Measurements from ENCODE around the gene ISCU.

Gene ISCU

DNA sequence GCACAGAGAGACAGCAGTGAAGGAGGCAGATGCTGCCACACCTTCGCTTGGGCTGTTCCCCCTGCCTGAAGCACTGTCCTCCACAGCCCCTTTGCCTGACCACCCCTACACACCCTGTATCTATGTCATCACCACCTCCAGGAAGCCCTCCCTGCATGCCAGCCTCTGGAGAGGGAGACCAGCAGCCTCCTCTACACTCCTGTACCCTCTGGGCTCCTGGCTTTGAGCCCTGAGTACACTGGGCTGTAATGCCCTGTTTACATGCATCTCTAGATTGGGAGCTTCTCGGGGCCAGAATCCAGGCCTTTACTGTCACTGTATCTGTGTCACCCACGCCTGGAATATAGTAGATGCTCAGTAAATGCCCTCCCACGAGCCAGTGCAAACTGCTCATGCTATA, 41.3 kb downstream of the ISCU start:
- no peak for DNase-seq (ENCODE audit: low read depth)

DNA sequence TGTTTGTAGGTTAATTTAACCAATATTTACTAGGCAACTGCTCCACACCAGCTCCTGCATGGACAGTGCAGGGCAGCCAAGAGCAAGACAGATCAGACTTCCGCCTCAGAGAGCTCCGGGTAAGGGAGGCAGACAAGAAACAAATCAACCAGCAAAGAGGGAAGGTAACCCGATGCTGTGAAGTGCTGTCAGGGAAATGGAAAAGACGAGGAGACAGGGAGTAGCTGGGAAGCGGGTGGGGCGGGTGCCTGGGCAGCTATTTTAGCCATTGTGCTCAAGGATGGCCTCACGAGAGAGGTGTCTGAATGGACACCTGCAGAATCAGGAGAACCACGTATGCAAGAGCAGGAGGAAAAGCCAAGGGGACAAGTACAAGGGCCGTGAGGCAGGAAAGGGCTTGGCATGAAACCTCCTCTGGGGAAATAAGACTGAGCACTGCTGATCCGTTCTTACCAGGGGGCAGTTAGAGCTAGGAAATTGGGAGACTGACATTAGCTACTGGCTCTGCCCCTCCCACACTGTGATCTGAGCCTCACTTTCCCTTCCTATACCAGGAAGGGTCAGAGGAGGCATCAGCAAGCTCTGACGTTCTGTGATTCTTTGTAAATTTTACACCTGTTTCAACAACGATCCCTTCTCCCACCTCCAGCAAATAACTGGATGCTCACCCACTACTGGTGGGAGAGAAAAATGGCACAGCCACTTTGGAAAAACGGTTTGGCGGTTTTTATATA, 42.0 kb downstream of the ISCU start:
- no peak for DNase-seq (ENCODE audit: low read depth)

DNA sequence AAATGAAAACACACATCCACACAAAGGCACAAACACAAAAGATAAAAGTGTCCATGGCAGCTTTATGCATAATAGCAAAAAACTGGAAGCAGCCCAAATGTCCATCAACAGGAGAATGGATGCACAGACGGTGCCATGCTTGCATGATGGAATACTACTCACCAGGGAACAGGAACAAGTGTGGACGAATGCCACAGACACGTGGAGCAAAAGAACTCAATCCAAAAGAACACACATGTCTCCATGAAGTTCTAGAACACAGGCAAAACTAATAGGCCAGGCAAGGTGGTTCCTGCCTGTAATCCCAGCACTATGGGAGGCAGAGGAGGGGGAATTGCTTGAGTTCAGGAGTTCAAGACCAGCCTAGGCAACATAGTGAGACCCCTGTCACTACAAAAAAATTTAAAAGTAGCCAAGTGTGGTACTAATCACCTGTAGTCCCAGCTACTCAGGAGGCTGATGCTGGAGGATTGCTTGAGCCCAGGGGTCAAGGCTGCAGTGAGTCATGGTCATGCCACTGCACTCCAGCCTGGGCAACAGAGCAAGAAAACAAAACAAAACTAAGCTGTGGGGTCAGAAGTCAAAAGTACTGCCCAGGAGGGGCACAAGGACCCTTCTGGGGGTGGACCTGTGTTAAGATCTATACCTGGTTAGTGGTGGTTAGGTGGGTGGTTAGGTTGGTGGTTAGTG, 42.7 kb downstream of the ISCU start:
- no peak for DNase-seq (ENCODE audit: low read depth)

DNA sequence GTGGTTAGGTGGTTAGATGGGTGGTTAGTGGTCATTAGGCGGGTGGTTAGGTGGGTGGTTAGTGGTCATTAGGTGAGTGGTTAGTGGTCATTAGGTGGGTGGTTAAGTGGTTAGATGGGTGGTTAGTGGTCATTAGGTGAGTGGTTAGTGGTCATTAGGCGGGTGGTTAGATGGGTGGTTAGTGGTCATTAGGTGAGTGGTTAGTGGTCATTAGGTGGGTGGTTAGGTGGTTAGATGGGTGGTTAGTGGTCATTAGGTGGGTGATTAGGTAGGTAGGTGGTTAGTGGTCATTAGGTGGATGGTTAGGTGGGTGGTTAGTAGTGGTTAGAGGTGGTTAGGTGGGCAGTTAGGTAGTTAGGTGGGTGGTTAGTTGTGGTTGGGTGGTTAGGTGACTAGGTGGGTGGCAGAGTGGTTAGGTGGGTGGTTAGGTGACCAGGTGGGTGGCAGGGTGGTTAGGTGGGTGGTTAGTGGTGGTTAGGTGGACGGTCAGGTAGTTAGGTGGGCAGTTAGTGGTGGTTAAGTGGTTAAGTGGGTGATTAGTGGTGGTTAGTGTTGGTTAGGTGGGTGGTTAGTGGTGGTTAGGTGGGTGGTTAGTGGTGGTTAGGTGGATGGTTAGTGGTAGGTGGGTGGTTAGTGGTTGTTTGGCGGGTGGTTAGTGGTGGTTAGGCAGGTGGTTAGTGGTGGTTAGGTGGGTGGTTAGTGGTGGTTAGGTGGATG, 43.5 kb downstream of the ISCU start:
- no peak for DNase-seq (ENCODE audit: low read depth)

DNA sequence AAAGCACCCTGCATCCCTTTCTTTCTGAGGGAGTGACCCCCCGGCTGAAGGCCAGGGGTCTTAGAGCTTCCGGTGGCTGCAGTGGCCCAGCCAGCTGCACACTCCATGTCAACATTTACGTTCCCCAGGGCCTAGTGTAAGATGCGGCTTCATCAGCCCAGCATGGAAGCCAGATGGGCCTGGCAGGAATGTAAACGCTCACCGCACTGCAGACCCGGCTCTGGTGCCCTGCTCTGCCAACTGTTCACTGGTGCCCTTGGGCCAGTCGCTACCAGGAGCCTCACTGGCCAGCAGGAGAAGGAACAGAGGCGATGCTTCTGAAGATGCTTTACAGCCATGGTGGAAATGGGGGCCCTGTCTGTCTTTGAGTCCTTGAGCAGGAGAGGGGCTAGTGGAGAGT, 44.1 kb downstream of the ISCU start:
- no peak for DNase-seq (ENCODE audit: low read depth)

DNA sequence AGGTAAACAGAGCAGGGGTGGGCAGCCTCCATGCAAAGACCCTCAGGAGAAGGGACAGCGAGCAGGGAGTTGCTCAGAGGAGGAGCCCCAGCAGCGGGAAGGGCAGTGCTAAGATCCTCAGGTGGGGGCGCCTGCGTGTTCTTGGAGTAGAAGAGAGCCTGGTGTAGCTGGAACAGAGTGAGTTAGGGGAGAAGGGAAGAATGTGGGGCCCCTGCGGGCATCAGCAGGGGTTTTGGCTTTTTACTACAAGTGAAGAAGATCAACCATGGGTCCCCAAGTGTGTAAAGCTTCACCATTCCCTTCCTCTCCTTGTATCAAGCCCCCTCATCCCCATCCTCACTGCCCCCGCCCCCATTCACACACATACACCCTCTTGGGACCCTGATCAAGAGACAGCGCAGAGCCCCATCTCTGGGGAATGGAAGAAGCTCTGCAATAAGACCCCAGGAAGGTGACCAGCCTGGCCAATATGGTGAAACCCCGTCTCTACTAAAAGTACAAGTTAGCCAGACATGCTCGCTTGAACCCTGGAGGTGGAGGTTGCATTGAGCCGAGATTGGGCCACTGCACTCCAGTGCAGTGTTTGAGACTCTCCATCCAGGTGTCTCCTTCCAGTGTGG, 45.7 kb downstream of the ISCU start:
- no peak for DNase-seq (ENCODE audit: low read depth)

DNA sequence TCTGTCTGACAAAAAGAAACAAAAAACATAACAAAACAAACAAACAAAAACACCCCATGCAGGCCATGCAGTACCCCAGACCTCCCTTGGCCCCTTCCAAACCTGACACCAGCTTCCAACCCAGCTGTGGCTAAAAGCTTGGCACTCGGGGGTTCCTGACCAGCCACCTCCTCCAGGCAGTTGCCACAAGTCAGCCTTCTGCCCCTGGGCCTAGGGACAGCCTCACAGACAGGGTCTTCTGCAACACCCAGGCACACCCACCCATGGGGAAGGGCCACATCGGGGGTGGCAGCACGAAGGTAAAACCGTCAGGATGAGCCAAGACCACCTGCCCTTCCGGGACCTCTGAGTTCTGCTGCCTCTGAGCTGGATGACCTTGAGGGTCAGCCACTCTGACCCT, 46.2 kb downstream of the ISCU start:
- no peak for DNase-seq (ENCODE audit: low read depth)

DNA sequence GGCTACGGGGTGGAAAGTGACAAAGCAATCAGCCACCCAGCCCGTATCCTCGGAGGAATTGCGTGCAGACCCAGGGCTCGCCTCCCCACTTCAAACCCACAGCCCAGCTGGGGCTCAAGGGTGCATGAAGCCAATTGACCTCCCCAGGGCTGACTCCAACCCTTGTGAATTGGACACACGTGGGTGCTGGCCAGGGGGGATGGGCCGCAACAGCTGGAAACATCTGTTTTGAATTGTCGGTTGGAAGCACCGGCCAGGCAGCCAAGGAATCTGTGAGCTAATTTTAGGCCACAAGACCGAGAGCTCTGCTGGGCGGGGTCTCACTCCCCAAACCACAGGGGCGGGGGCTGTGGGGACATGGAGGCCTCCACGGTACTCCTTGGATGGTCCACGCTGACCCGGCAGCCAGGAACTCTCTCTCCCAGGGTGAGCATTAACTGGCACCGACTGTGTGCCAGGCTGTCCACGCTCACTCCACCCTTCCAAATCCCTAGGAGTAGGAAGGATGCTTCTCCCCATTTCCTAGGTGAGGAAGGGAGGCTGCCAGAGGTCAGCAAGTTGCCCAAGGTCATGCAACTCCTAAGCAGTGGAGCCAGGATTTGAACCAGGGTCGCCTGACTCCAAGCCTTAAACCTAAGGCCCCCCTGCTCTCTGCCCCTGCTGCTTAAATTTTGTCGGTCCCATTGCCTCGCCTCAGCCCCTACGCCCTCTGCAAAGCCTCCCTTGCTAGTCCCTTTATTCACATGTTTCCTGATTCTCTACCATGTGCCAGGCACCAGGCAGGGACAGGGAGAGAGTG, 47.3 kb downstream of the ISCU start:
- no peak for DNase-seq (ENCODE audit: low read depth)

DNA sequence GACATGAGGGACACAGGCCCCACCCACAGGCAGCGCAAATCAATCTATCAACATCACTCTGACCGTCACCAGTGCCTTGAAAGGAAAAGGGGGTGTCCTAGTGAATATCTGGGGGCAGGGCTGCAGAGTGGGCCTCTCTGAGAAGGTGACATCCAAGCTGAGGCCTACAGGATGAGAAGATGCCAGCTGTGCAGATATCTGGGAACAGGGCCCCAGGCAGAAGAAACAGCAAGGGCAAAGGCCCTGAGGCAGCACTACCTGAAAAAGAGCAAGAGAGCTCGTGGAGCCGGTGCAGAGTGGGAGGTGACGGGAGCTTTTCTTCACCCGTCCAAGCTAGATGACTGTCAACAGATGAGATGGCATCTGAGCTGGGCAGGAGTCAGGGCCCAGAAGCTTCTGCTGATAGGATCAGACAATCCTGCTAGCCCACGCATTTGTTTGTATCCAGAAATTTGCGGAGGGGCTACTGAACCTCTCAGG, 48.0 kb downstream of the ISCU start:
- no peak for DNase-seq (ENCODE audit: low read depth)

DNA sequence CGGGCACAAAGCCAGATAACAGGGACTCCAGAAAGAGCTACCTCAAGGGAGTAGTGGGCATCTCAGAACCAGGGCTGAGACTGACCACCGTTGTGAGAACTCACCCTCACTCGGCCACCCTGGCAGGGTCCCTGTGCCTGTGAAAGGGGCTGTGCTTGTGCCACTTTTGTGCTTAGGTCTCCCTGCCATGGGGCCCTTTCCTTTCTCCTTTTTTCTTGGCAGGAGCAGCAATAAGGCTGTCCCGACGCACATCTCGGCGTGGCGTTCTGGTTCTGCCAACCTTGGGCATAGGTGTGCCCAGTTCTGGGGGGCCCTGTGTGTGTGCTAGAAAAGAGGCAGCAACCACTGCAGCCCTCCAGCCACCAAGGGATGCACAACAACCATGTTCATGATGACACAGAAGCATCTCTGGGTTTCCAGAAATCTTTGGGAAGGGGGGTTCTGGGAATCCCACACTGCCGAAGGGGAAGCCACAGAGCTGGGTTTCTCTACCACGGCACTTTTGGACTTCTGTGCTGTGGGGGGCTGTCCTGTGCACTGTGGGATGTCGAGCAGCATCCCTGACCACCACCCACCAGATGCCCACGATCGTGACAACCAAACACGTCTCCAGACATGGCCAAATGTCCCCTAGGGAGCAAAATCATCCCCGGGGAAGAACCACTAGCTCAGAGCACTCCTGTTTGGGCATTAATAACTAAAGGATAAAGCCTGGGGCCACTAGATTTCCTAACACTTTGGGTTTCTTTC, 48.6 kb downstream of the ISCU start:
- DNase-seq (ENCODE audit: low read depth) = no peak

DNA sequence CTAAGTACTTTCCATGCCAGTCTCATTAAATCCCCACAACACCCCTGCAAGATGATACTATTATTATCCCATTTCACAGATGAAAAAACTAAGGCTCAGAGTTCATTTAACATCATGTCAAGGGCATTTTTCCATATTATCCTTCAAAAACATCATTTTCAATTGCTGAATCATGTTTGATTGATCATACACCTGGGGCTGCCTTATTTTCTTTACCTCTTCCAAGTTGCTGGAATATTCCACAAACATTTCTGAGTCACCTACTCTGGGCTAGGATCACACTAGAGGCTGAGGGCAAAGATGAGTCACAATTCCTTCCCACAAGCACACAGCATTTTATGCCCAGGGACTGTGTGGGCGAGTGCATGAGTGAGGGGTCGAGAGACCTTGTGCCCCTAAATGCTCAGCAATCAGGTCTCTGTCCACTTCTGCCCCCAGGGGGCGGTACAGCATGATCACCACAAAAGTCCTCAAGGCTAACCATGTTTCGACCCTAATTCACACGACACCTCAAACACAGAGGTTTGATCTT, 49.6 kb downstream of the ISCU start:
- DNase-seq (ENCODE audit: low read depth) = peak; percentile 56

DNA sequence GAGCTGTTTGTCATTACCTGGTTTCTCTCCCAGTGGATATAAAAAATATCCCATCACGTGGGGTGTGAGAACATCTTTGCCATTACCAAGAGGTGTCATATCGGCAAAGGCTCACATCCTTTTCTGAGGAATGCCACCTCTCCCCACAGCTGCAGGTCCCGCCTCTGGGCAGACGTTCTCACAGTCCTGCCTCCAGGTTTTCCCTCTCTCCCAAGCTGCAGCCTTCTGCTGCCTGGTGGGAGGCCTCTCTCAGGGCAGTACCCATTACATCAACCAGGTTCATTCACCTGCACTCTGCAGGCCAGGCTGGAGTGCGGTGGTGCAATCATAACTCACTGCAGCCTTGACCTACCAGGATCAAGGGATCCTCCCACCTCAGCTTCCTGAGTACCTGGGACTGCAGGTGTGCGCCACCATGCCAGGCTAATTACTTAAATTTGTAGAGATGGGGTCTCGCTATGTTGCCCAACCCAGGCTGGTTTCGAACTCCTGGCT, 50.4 kb downstream of the ISCU start:
- no peak for DNase-seq (ENCODE audit: low read depth)

DNA sequence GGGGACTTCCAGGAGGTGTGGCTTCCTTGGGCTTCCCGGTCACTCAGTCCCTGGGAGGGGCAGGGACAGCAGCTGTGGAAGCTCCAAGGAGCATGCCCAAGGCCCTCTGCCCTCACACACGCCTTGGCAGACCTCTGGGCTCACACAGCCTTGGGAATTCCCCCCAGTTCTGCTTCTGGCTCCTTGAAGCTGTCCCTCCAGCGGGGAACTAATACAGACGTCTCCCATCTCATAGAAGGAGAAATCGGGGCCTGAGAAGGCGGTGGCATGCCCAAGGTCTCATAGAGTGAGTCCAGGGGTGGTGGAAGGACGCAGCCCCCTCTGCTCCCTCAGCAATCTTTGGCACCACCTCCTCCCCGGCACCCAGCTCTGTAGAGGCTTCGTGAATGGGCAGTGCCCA, 51.2 kb downstream of the ISCU start:
- DNase-seq (ENCODE audit: low read depth) = no peak

DNA sequence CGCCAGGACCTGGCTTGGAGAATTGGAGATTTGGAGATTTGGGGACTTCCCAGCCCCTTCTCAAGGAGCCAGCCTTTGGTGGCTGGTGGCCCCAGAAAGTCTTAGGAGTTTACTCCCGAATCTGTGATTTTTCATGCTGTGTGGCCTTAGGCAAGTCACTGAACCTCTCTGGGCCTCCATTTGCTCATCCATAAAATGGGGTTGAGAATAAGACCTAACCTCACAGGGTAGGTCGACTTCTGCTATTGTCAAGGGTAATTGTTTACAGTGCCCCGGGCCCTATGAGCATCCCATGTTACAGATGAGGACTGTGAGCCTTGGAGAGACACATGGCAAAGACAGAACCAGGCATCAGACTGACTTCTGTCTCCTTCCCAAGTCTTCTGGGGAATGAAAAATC, 51.6 kb downstream of the ISCU start:
- DNase-seq (ENCODE audit: low read depth) = no peak

DNA sequence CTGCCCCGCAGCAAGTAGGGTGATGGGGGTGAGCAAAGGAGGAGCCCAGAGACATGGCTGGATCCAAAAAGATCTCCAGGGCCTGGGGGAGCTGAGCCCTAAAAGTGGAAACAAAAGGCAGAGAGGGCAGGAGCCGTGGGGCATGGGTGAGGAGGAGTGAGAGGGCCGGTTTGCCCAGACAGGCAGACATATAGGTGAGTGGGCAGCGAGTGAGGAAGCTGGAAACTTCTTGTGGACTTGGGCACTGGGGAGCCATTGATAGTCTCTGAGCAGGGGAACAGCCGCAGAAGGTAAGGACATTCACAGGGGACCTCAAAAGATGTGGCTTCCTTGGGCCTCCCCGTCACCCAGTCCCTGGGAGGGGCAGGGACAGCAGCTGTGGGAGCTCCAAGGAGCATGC, 52.2 kb downstream of the ISCU start:
- DNase-seq (ENCODE audit: low read depth) = no peak

DNA sequence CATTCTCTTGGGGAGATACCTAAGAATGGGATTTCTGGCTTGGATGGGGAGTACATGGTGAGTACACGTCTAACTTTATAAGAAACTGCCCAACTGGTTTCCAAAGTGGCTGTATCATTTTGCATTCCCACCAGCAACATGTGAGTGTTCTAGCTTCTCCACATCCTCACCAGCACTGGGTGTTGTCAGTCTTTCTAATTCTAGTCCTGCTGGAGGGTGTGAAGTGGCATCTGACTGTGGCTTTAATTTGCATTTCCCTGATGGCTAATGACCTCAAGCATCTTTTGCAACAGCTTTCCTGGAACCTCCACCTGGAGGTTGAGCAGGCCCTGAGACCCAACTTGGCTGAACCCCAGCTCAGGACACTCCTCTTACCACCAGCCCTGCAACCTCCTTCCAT, 53.5 kb downstream of the ISCU start:
- DNase-seq (ENCODE audit: low read depth) = no peak

DNA sequence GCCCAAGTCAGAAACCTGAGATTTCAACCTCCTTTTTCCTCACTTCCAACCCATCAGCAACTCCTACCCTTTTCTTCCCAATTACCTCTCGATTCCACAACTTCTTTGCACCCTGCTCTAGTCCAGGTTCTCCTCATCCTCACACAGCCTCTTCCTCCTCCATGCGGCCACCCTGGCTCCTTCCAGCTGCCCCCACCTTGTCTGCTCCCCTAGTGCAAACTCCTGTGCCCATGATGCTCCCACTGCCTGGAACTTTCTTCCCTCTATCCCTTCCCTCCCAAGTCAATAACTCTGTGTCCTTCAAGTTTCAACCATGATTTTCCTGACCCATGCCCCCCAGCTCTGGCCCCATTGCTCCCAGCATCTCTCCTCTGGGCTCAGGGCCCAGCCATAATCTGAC, 54.0 kb downstream of the ISCU start:
- DNase-seq (ENCODE audit: low read depth) = no peak

DNA sequence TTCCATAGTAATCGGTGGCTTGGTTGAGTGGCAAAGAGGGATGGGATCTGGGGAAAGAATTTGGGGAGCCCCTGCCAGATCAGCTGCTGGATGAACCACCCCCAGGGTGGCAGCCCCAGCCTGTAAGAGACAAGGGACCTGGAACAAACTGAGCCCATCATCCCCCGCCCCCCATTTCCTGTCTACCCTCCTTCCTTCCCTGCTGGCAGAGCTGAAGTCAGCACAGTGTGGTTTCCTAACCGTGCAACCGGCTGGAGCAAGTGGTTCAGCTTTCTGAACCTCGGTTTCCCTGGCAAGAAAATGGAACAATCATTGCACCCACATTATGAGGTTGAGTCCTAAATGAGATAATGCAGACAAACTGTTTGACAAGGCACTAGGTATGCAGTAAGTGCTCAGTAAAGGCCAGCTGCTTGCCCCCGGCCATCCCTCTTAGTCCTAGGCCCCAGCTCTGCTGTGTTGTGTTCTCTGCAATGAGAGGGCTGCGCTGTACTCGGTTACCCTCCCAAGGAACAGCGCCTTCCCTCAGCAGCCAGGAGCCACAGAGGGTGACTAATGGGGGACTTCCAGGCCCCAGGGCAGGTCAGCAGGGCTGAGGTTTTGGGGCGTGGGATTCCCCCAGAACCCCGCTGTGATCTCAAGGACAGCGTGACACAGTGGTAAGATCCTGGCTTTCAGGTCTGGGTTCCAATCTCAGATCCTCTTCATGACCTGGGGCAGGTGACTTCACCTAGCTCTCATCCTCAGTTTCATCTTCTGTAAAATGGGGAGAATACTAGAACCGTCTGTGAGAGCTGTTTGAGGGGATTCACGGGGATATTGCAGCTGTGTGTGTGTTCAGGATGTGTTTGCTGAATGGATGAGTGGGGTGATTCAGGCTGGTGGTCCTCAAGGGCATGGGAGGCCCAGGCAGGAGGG, 54.8 kb downstream of the ISCU start:
- DNase-seq (ENCODE audit: low read depth) = no peak

DNA sequence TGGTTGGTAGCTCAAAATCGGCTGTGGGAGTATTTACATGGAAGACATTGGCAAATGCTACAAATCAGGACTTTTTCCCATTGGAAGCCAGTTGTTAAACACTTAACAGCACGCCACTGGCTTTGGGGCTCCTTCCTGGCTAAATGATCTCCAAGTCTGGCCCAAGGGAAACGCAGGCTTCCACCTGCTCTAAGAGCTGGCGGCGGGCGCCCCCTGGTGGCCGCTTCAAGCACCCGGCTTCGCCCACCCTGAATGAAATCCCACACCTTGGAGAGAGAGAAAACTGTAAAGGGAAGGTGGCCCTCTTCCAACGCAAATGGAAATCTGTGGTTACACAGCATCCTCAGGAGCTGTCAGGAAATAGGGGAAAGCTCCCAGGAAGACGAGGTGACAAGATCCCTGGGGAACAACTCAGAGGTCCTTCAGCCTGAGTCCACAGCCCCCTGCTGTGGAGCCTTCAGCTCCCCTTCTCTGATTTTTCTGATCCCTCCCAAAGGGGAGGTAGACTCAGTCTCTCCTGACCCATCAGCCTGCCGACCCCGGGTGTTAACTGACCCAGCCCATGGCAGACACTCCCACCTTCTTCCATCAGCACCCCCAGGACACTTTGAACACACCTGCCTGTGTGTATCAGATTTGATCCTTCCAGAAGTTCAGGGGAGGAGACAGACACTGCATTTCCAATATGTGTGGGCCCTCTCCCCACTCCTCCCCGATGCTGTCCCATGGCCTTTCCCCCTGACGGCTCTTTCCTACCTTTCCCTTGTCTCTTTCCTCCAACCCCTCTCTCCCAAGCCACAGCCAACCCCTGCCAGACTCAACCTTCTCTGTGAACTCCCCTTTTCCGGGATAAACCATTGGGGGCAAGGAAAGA, 55.9 kb downstream of the ISCU start:
- DNase-seq (ENCODE audit: low read depth) = no peak

Data from non-pigmented ciliary epithelial cell (primary cell).